Tibial artery (tissue), 4 donors: ENCODE data around the gene SMARCB1.

ENCODE experiments used
- DNase-seq, 2 donors: peaks; one replicate each; pipeline ENCODE4 v3.0.0-alpha.2; 2019
- H3K27ac ChIP-seq, 2 donors: fragments of 200-600 bp; sonication (generic) in 1 of 2; 1 replicate in 1 of 2; 2 replicates in 1 of 2; pipeline ENCODE4 v1.5.1; 2018 to 2019; ENCODE audit warnings: mild to moderate bottlenecking in 1 of 2
- H3K27me3 ChIP-seq, 2 donors: fragments of 200-600 bp; sonication (generic) in 1 of 2; one replicate each; pipeline versions ENCODE4 v1.5.1 to v1.6.0; 2016 to 2019
- H3K36me3 ChIP-seq, 3 donors: fragments of 200-600 bp; sonication (generic) in 2 of 3; one replicate each; pipeline ENCODE4 v1.5.1; 2016 to 2019; ENCODE audit warnings: mild to moderate bottlenecking in 2 of 3
- H3K4me1 ChIP-seq, 4 donors: fragments of 200-600 bp; sonication (generic) in 2 of 4; 1 replicate in 3 of 4; 2 replicates in 1 of 4; pipeline ENCODE4 v1.5.1; 2016 to 2019
- H3K4me3 ChIP-seq, 2 donors: fragments of 200-600 bp; sonication (generic) in 1 of 2; 1 replicate in 1 of 2; 2 replicates in 1 of 2; pipeline ENCODE4 v1.5.1; 2018 to 2019; ENCODE audit warnings: mild to moderate bottlenecking in 2 of 2
- H3K9me3 ChIP-seq, 3 donors: fragments of 200-600 bp; sonication (generic) in 1 of 3; one replicate each; pipeline ENCODE4 v1.5.1; 2016 to 2019
- intact Hi-C: fragments of 100-400 bp; cut with DNase I; formaldehyde crosslinking; loops from one replicate; pipeline ENCODE4 v1.15.0; 2023; ENCODE audit warnings: low total_unique reads
- TF ChIP-seq, protein P1 (sequence below), 2 experiments: fragments of 200-600 bp in 1 of 2; fragments of 450-650 bp in 1 of 2; IDR thresholded peaks; one replicate each; pipeline ENCODE4 v1.5.1; 2017 to 2019; ENCODE audit warnings: antibody characterized with exemption in 2 of 2, mild to moderate bottlenecking in 1 of 2, moderate library complexity in 1 of 2

The SMARCB1 gene

GRCh38 chr22:23822101-23822671, 35.4 kb downstream of the SMARCB1 start:
- no peak overlapping the region for H3K27ac ChIP-seq
- no peaks in the 10 kb centered on the region for H3K27me3 ChIP-seq
- no peaks in the 10 kb centered on the region for H3K9me3 ChIP-seq
- H3K36me3 ChIP-seq = peaks cover 36 to 99% (median 95%) of the 10 kb centered on the region in 3 donors
- TF ChIP-seq, protein P1, sequence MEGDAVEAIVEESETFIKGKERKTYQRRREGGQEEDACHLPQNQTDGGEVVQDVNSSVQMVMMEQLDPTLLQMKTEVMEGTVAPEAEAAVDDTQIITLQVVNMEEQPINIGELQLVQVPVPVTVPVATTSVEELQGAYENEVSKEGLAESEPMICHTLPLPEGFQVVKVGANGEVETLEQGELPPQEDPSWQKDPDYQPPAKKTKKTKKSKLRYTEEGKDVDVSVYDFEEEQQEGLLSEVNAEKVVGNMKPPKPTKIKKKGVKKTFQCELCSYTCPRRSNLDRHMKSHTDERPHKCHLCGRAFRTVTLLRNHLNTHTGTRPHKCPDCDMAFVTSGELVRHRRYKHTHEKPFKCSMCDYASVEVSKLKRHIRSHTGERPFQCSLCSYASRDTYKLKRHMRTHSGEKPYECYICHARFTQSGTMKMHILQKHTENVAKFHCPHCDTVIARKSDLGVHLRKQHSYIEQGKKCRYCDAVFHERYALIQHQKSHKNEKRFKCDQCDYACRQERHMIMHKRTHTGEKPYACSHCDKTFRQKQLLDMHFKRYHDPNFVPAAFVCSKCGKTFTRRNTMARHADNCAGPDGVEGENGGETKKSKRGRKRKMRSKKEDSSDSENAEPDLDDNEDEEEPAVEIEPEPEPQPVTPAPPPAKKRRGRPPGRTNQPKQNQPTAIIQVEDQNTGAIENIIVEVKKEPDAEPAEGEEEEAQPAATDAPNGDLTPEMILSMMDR (IDR thresholded peaks at IDR 0.05) = no peak
- DNase-seq = no peak
- no peak overlapping the region for H3K4me3 ChIP-seq
- intact Hi-C loops = no loop called here
- peaks cover 0 to 9% (median 5%) of the 10 kb centered on the region in 4 donors for H3K4me1 ChIP-seq

GRCh38 chr22:23823331-23823791, 36.6 kb downstream of the SMARCB1 start:
- TF ChIP-seq, protein P1 (IDR thresholded peaks at IDR 0.05) = no peak
- H3K36me3 ChIP-seq = peaks cover 33 to 99% (median 92%) of the 10 kb centered on the region in 3 donors
- intact Hi-C loops = no loop called here
- peaks cover 0 to 9% (median 5%) of the 10 kb centered on the region in 4 donors for H3K4me1 ChIP-seq
- DNase-seq = no peak
- no peak overlapping the region for H3K27ac ChIP-seq
- no peaks in the 10 kb centered on the region for H3K9me3 ChIP-seq
- no peak overlapping the region for H3K4me3 ChIP-seq
- H3K27me3 ChIP-seq = no peaks in the 10 kb centered on the region

DNA sequence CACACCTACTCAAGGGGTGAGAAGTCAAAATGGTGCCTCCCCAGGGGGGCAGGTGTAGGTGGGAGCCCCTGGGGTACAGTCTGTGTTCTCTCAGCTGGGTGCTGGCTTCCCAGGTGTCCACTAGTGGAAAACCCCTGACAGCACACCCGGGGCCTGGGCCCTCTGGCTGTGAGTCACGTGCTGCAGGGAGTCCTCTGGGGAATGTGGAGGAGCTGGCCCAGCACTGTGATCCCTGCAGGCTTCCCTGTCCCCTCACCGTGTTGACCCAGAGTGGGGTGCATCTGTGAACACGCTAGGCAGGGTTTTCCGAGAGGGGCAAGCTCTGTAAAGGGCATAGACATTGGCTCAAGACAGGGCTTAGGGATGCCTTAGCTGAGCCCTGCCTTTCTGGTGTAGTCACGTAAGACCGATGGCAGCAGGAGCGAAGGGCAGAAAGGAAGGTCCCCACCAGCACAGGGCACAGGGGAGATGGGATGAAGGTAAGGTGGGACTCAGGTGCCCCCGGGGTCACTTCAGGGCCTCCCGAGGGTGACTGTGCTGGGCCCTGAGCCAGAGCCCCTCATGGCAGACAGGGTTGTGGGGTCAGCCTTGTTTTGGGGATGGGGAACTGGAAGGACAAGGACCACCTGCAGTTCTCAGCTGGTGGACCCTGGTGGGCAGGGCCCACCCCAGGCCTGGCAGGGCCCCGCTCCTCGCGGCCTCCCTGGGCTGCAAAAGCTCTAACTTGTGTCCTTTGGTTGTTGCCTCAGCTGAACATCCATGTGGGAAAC, 37.9 kb downstream of the SMARCB1 start:
- no peak for DNase-seq
- Histone ChIP-seq H3K4me3 (no peak overlapping the region), H3K4me1 (peaks cover 0 to 13% (median 5%) of the 10 kb centered on the region in 4 donors), H3K36me3 (peaks cover 23 to 99% (median 87%) of the 10 kb centered on the region in 3 donors), H3K9me3 (no peaks in the 10 kb centered on the region), H3K27ac (no peak overlapping the region), H3K27me3 (no peaks in the 10 kb centered on the region)
- TF ChIP-seq, protein P1 (IDR thresholded peaks at IDR 0.05) = no peak
- intact Hi-C loops = no loop called here

GRCh38 chr22:23825246-23825905, 38.6 kb downstream of the SMARCB1 start:
- Histone ChIP-seq H3K9me3 (no peaks in the 10 kb centered on the region), H3K27ac (no peak overlapping the region), H3K36me3 (peaks cover 23 to 92% (median 80%) of the 10 kb centered on the region in 3 donors), H3K4me1 (peaks cover 0 to 13% (median 5%) of the 10 kb centered on the region in 4 donors), H3K27me3 (no peaks in the 10 kb centered on the region), H3K4me3 (no peak overlapping the region)
- TF ChIP-seq, protein P1 (IDR thresholded peaks at IDR 0.05) = no peak
- intact Hi-C loops = no loop called here
- DNase-seq = no peak

- Histone ChIP-seq H3K27me3 (no peaks in the 10 kb centered on the region), H3K9me3 (no peaks in the 10 kb centered on the region), H3K4me1 (peaks cover 0 to 13% (median 5%) of the 10 kb centered on the region in 4 donors), H3K36me3 (peaks cover 23 to 91% (median 75%) of the 10 kb centered on the region in 3 donors), H3K27ac (no peak overlapping the region), H3K4me3 (no peak overlapping the region)
- intact Hi-C loops = no loop called here
- no peak for DNase-seq
- TF ChIP-seq, protein P1 (IDR thresholded peaks at IDR 0.05) = no peak
Measured at GRCh38 chr22:23826510-23827350, 40.0 kb downstream of the SMARCB1 start.
